Neural cell (in vitro differentiated cells): ENCODE data around the gene CENPP.

Source experiments
- CTCF ChIP-seq: fragments of 450-650 bp; IDR thresholded peaks from 2 replicates; pipeline ENCODE4 v1.5.1; 2014; ENCODE audit warnings: antibody characterized with exemption, mild to moderate bottlenecking, moderate library complexity; ENCODE audit not compliant: poor library complexity, severe bottlenecking
- EP300 ChIP-seq: fragments of 450-650 bp; conservative IDR thresholded peaks from 2 replicates; pipeline ENCODE4 v1.6.1; 2014; ENCODE audit warnings: antibody characterized with exemption, mild to moderate bottlenecking, moderate library complexity; ENCODE audit not compliant: poor library complexity, severe bottlenecking
- MXI1 ChIP-seq: fragments of 450-650 bp; conservative IDR thresholded peaks from 2 replicates; pipeline ENCODE4 v1.6.1; 2014; ENCODE audit warnings: antibody characterized with exemption, mild to moderate bottlenecking; ENCODE audit not compliant: poor library complexity, severe bottlenecking
- POLR2AphosphoS5 ChIP-seq: IDR thresholded peaks from 2 replicates; pipeline ENCODE4 v1.6.1; 2012
- RAD21 ChIP-seq: fragments of 450-650 bp; conservative IDR thresholded peaks from 2 replicates; pipeline ENCODE4 v1.6.1; 2014; ENCODE audit warnings: antibody characterized with exemption, mild to moderate bottlenecking, moderate library complexity
- REST ChIP-seq: IDR thresholded peaks from 2 replicates; pipeline ENCODE4 v1.6.1; 2012; ENCODE audit warnings: borderline replicate concordance

GRCh38 chr9:92501671-92502393 is 176.1 kb downstream of the CENPP start:
- TF ChIP-seq POLR2AphosphoS5 (no peak), CTCF (no peak), EP300 (no peak), MXI1 (no peak), REST (no peak), RAD21 (no peak)
